Measurements from ENCODE around the gene HLA-DQA2.
"Not testable (repeated sequence)": the region's sequence is repeated elsewhere in the genome, so short reads cannot be mapped to it uniquely, and the experiment has no call there.

The HLA-DQA2 gene

GRCh38 chr6:32775071-32775470, 33.9 kb downstream of the HLA-DQA2 start:
- H3K4me3 ChIP-seq (ENCODE audit: low read depth, low read length): no peak overlapping the region

- no peak overlapping the region for H3K4me3 ChIP-seq (ENCODE audit: low read depth, low read length)
Observed at GRCh38 chr6:32779036-32779435, 37.8 kb downstream of the HLA-DQA2 start.

GRCh38 chr6:32782923-32783322, 41.7 kb downstream of the HLA-DQA2 start:
- not testable (repeated sequence) for H3K4me3 ChIP-seq (ENCODE audit: low read depth, low read length)

GRCh38 chr6:32785781-32786533, 44.8 kb downstream of the HLA-DQA2 start:
- no peak overlapping the region for H3K4me3 ChIP-seq (ENCODE audit: low read depth, low read length)

- H3K4me3 ChIP-seq (ENCODE audit: low read depth, low read length): no peak overlapping the region
Observed at GRCh38 chr6:32790306-32790705, 49.1 kb downstream of the HLA-DQA2 start.

- no peak overlapping the region for H3K4me3 ChIP-seq (ENCODE audit: low read depth, low read length)
Observed at GRCh38 chr6:32792901-32793435, 51.8 kb downstream of the HLA-DQA2 start.

- H3K4me3 ChIP-seq (ENCODE audit: low read depth, low read length): no peak overlapping the region
Observed at GRCh38 chr6:32794510-32794909, 53.3 kb downstream of the HLA-DQA2 start.

Data from iPS-11a (cell line).